ENCODE measurements around the gene TESK1. TPM values are rescaled to one million over a fixed set of nuclear protein-coding genes. Genes with fewer than 3 reads are reported as not detected.
"Not testable (repeated sequence)": the region's sequence is repeated elsewhere in the genome, so short reads cannot be mapped to it uniquely, and the experiment has no call there.

Gene TESK1
- total and polyA plus RNA-seq, 2 donors (not counting 1 experiment from before 2014, with no cell fraction given): 43.8 to 94.1 TPM

DNA sequence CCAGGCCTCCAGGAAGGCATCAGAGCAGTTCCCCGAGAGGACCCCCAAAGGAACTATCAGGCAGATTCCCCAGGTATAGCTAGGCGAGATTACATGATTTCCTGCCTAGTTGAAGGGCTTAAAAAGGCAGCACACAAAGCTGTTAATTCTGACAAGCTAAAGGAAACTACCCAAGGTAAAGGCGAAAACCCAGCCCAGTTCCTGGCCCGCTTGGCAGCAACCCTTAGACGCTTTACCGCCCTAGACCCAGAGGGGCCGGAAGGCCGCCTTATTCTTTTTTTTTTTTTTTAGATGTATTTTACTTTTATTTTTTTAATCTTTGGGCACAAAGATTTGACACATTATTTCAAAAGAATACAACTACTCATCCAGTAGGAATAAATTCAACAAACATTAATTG, 33.7 kb downstream of the TESK1 start:
- intact Hi-C loops (cut with micrococcal nuclease); ATAC-seq (ENCODE audit: low read depth); H3K27me3 Mint-ChIP-seq; H3K4me3 ChIP-seq (ENCODE audit: control extremely low read depth in 1 of 5, extremely low read depth in 1 of 5, insufficient read depth in 1 of 5, low read depth in 2 of 5, low read length in 4 of 5); H2AFZ ChIP-seq (ENCODE audit: insufficient read depth, low read depth, low read length, poor library complexity, severe bottlenecking); H3K9ac ChIP-seq (ENCODE audit: low read length); H3K36me3 ChIP-seq (replicated peaks in 1 of 2; ENCODE audit: control extremely low read depth in 1 of 2, control insufficient read depth in 1 of 2, extremely low read depth in 1 of 2, insufficient read depth in 2 of 2, low read length in 1 of 2); H3K9me3 ChIP-seq (ENCODE audit: control extremely low read depth in 1 of 3, control insufficient read depth in 2 of 3, insufficient read depth in 1 of 3, low read length in 2 of 3); H3K9me3 Mint-ChIP-seq (ENCODE audit: insufficient read depth); H4K20me1 ChIP-seq (ENCODE audit: control insufficient read depth, insufficient read depth, low read length, poor library complexity, severe bottlenecking); H3K27me3 ChIP-seq (replicated peaks in 1 of 4; ENCODE audit: control extremely low read depth in 1 of 4, control insufficient read depth in 3 of 4, insufficient read depth in 4 of 4, low read length in 3 of 4): not testable (repeated sequence)
- Histone ChIP-seq H3K4me2 (replicated peaks; ENCODE audit: low read depth, low read length, poor library complexity, severe bottlenecking) (peak overlapping the region; percentile 35), H3K27ac (ENCODE audit: low read length in 2 of 2) (peak overlapping the region; percentile 88 to 95), H3K79me2 (ENCODE audit: control insufficient read depth, insufficient read depth, low read length) (peaks cover 39% of the 10 kb centered on the region), H3K4me1 (ENCODE audit: control insufficient read depth in 2 of 2, insufficient read depth in 2 of 2, low read length in 2 of 2) (peaks cover 90 to 94% of the 10 kb centered on the region in 2 donors)
- Mint-ChIP-seq H3K27ac (peak overlapping the region; percentile 91), H3K4me1 (peaks cover 88% of the 10 kb centered on the region), H3K4me3 (peak overlapping the region; percentile 68)
- DNase-seq: peak; percentile 51
- POLR2A ChIA-PET: interaction anchor here (1.1 to 2.1 kb wide), 4 partner anchors 9 to 22 kb away, joined by 4 to 15 read pairs (median 6); partner anchors contain the start of genes CCDC107, CD72 and RMRP
- 10% methylated on average over 2 of the region's 8 CpGs for WGBS (ENCODE audit: insufficient coverage)
- CTCF ChIA-PET: interaction anchor here (0.7 to 15.0 kb wide), 7 partner anchors 10 to 90 kb away, joined by 3 to 357 read pairs (median 3); partner anchors contain the start of gene CD72

DNA sequence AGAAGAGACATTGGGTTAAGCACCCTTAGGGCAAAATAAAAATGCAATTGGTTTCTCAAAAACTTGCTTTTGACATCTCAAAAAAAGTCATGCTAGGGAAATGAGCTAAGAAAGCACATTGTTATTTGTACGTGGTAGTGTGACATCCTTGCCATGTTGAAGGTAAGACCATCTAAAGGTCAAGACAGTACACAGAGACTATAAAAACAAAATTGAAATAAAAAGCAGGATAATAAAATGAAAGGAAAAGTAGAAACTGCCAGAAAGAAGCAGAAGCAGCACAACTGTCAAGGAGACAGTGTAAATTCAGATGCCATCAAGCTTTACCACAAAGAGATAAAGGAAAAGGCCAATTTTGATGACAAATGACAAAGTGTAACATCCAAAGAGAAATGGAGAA, 34.2 kb downstream of the TESK1 start:
- ChIA-PET POLR2A (interaction anchor here (0.8 to 2.1 kb wide), 4 partner anchors 18 to 117 kb away, joined by 4 to 15 read pairs (median 5); partner anchors contain the start of genes CCDC107, CD72 and RMRP), CTCF (interaction anchor here (0.6 to 15.0 kb wide), 7 partner anchors 8 to 106 kb away, joined by 3 to 357 read pairs (median 5); partner anchors contain the start of genes CCDC107, CD72 and RMRP)
- ATAC-seq (ENCODE audit: low read depth); DNase-seq; H3K9me3 ChIP-seq (ENCODE audit: control extremely low read depth in 1 of 3, control insufficient read depth in 2 of 3, insufficient read depth in 1 of 3, low read length in 2 of 3); H3K9me3 Mint-ChIP-seq (ENCODE audit: insufficient read depth); H3K27me3 Mint-ChIP-seq; intact Hi-C loops (cut with micrococcal nuclease); H3K36me3 ChIP-seq (replicated peaks in 1 of 2; ENCODE audit: control extremely low read depth in 1 of 2, control insufficient read depth in 1 of 2, extremely low read depth in 1 of 2, insufficient read depth in 2 of 2, low read length in 1 of 2); H4K20me1 ChIP-seq (ENCODE audit: control insufficient read depth, insufficient read depth, low read length, poor library complexity, severe bottlenecking); H3K4me3 ChIP-seq (ENCODE audit: control extremely low read depth in 1 of 5, extremely low read depth in 1 of 5, insufficient read depth in 1 of 5, low read depth in 2 of 5, low read length in 4 of 5); H2AFZ ChIP-seq (ENCODE audit: insufficient read depth, low read depth, low read length, poor library complexity, severe bottlenecking); H3K27me3 ChIP-seq (replicated peaks in 1 of 4; ENCODE audit: control extremely low read depth in 1 of 4, control insufficient read depth in 3 of 4, insufficient read depth in 4 of 4, low read length in 3 of 4): not testable (repeated sequence)
- Mint-ChIP-seq H3K27ac (peak overlapping the region; percentile 88), H3K4me1 (peaks cover 85% of the 10 kb centered on the region), H3K4me3 (peak overlapping the region; percentile 51)
- Histone ChIP-seq H3K4me2 (replicated peaks; ENCODE audit: low read depth, low read length, poor library complexity, severe bottlenecking) (peak overlapping the region; percentile 35), H3K9ac (ENCODE audit: low read length) (peak overlapping the region; percentile 14), H3K4me1 (ENCODE audit: control insufficient read depth in 2 of 2, insufficient read depth in 2 of 2, low read length in 2 of 2) (peaks cover 89 to 98% of the 10 kb centered on the region in 2 donors), H3K79me2 (ENCODE audit: control insufficient read depth, insufficient read depth, low read length) (peaks cover 44% of the 10 kb centered on the region), H3K27ac (ENCODE audit: low read length in 2 of 2) (peak overlapping the region; percentile 88 to 95)
- WGBS (ENCODE audit: insufficient coverage): no CpG with 5 or more reads among the region's 1 CpG

All from B cell (primary cell).